Stromal cell of bone marrow (primary cell): Measurements from ENCODE around the gene DCAF12.

Experiments
- DNase-seq: peaks from one replicate; pipeline ENCODE4 v3.0.0-alpha.2; 2012; ENCODE audit warnings: low read depth

The DCAF12 gene

DNA sequence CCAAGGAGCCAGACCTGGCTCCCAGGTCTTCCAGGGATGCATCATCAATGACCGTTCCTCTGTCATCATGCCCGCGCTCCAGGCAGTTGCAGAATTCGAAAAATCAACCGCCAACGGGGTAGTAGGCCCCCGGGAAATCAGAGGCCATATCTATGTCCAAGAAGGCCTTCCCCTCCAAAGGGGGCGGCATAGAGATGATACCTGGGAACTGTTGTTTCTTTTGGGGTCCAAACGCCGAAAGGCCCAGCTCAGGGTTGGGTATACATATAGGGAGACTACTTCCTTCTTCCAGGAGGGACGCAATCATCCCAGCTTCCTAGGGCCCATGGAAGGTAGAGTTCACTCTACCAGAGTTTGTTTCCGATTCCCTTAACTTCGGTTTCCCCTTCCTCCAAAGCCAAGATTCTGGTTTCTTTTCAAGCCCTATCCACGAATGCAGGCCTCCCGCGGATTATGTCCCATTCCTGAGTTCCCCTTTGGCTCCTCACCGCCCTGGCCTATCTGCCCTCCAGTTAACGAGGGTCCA, 754 bp downstream of the DCAF12 start:
- DNase-seq, result no peak

DNA sequence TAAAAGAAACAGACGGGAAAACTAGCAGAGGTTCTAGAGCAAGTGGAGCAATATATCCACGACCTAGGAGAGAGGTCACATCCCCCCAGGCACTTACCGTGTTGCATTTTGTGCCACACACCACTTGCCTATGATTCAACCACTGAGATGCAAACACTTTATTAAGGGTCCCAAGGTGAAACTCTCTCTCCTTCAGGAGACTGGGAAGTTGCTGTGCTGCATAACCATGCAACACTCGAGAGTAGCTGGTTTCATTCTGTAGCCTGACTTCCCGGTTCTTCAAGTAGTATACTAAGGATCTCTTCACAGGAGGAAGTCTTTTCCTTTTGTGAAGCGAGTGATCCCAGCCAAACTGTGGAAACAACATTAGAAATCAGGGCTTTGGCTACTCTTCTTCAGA, 1.6 kb downstream of the DCAF12 start:
- no peak for DNase-seq

DNA sequence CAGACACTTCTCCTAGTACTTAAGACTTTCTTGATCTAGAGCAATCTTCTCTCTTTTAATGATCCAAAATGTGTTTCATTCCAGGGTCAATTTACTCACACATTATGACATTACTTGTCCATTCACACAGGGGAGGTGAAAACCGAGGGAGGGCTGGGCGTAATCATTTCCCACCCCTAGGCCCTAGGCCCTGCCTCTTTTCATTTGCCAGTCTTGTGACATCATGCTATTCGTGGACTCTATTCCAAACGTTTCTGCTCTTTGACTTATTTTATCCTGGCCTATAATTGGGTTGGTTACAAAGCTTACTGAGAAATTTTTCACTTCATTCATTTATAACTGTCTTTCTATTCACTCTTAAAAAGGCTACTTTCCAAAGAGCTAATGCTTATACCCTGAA, 2.4 kb downstream of the DCAF12 start:
- DNase-seq, result no peak

DNA sequence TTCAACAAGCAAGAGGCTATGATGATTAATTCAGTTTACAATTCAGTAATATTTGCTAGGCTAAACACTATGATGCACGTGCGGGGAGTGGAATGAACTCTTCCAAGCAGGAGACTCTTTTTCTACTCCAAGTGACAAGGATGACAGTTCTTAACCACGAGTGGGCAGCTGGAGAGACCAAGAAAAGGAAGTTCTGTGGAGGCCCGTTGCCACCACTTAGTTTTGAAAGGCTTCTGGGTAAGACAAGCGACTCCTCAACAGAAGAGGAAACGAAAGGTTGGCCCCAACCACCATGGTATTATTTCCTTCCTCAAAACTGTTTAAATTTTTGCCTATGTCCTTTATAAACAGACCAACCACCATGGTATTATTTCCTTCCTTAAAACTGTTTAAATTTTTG, 2.8 kb downstream of the DCAF12 start:
- no peak for DNase-seq

DNA sequence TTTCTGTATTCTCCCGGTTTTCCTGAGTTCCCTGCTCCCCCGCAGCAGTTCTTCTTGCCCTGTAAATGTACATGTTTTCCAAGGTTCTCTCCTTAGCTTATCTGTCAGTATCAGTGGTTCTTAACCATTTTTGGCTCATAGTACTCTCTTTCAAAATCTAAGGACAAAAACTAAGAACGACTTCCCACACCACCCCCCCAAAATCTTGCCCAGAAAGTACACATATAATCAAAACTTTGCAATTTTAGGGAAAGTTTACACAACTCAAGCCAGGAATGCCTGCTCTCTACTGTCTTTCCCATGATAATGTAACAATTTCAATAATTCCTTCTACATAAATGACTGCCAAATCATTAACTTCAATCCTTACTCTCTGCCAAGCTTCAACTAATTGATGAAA, 4.5 kb downstream of the DCAF12 start:
- DNase-seq, result no peak

DNA sequence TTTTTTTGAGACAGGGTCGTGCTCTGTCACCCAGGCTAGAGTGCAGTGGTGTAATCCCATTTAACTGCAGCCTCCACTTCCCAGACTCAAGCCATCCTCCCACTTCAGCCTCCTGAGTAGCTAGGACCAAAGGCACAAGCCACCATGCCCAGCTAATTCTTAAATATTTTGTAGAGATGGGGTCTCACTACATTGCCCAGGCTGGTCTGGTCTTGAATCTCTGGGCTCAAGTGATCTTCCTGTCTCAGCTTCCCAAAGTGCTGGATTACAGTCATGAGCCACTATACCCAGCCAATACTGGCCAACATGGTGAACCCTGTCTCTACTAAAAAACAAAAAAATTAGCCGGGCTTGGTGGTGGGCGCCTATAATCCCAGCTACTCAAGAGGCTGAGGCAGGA, 6.8 kb downstream of the DCAF12 start:
- no peak for DNase-seq

DNA sequence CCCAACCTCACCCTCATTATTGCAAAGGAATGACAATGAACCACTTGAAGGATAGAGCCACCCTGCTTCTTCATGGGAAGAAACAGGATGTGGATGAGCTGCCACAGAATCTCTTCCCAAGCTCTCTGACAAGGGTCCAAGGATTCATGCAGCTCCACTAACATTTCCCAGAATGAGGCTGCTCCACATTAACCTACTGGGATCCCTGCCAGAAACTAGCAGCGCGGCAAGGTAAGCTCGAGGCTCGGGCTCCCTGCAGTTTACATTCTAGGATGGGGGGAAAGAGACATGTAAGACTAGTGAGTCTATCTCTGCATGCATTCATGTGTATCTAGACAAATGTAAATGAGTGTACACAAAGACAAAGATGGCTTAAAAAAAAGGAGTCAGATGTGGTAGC, 12.1 kb downstream of the DCAF12 start:
- DNase-seq, result no peak

DNA sequence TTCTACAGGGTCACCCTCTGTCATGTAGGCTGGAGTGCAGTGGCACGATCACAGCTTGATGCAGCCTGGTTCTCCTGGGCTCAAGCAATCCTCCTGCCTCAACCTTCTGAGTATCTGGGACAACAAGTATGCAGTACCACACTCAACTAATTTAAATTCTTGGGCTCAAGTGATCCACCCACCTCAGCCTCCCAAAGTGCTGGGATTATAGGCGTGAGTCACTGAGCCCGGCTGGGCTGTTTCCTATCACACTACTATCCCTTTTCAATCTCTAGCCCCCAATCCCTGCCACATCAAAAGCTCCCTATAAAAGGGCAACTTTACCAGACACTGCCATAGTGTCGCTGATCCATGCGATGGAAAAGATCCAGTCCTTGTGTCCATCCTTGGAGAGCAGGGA, 20.4 kb downstream of the DCAF12 start:
- DNase-seq, result no peak

DNA sequence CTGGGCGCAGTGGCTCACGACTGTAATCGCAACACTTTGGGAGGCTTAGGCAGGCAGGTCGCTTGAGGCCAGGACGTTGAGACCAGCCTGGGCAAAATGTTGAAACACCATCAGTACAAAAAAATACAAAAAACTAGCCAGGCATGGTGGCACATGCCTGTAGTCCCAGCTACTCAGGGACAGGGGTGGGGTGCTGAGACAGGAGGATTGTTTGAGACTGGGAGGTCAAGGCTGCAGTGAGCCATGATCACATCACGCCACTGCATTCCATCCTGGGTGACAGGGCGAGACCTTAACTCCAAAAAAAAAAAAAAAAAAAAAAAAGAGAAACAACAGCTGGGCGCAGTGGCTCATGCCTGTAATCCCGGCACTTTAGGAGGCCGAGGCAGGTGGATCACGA, 23.7 kb downstream of the DCAF12 start:
- no peak for DNase-seq

DNA sequence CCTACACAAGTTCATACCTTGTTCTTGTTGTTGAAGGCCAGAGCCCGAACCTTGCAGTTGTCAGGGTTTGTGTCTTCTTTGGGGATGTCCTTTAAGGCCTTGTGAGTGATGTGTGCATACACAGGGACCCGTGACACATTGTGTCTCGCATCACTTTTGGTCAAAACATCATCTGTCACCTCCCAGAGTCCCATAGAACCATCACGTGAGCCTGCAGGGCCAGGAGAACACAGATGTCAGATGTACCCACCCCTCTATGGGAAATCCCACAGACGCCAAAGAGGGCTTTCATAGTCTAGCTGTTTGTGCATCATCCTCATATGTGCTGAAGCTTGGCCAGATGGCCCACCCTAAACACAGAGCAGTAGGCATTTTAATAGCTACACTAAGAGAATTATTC, 28.2 kb downstream of the DCAF12 start:
- no peak for DNase-seq

DNA sequence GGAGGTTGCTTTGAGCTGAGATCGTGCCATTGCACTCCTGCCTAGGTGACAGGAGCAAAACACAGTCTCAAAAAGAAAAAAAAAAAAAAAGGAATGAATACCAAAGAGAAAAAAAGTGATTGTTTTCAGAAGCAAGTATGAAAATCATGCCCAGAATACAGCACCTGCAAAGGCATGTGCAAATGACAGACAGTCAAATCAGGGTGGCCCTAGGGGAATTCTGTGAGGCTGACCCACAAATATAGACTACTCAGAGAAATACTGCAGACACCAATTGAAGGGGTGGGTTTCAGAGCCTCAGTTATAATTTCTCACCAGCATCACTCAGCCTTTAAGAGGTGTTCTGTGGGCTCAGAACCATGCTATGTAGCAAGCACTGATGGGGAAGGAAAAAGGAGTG, 28.6 kb downstream of the DCAF12 start:
- no peak for DNase-seq

DNA sequence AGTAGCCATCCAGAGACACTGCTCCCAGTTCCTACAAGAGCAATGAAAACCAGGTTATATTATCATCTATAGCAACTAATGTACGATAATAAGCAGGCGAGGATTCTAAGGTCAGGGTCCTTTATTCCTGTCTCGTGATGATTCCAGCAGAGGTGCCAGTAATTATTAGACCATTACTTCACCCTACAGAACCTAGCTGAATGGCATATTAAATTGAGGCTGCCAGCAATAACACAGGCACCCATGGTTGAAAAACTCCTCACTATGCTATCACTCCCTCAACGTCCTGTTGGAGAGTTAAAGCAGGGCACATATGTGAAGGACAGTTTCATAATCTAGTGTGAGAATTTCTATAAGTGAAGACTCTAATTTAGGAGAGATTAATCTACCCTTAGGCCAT, 29.7 kb downstream of the DCAF12 start:
- no peak for DNase-seq

DNA sequence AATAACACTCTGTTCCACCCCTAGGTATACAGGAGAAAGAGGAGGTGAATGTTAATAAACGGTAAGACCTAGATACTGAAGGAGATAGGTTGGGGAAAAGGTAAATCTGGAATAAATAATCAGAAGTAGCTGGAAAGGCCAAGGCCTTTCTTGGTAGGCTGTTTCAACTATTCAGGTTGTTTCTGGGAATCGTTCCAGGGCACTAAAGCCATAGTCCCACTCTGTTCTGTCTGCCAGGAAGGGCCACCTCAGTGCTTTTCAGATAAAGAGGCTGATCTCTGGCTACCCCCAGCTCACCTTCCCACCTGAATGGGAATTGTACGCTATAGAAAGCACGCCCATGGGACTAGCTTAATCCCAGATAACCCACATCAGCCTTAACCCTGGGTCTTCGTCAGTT, 32.9 kb downstream of the DCAF12 start:
- no peak for DNase-seq

DNA sequence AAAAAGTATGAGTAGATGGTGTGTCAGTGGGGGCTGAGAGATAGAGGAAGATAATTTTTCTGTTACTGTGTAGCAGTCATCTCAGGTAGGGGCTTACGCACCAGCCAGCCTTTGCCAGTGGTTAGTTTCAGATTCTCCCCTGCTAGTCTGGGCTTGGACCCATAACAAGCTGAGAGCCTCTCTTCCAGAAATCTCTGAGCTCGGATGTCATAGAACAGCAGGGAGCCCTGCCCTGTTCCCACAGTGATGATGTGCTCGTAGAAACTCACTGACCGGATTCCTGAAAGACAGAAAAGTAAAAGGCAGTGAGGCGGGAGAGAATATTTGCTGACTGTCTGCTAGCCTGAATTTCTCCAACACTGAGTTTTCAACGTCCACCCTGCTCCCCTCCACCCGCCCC, 37.2 kb downstream of the DCAF12 start:
- peak; percentile 31 for DNase-seq

DNA sequence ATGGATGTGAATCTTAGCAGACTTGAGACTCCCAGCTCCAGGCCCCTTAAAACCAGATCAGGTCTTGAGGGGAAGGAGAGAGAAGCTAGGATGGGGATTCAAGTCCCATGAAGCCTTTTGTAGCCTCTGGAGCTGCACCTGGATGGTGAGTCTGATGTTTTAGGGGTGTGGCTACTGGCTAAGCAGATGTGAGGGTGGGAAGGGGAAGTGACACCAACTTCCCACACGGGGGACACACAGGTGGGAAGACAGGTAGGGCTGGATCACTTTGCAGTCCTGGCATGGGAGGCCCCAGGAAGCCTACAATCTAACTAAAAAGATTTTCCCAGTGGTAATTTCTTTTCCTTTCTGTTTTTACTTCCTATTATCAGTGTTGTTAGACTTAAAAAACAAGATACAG, 39.1 kb downstream of the DCAF12 start:
- DNase-seq, result no peak

DNA sequence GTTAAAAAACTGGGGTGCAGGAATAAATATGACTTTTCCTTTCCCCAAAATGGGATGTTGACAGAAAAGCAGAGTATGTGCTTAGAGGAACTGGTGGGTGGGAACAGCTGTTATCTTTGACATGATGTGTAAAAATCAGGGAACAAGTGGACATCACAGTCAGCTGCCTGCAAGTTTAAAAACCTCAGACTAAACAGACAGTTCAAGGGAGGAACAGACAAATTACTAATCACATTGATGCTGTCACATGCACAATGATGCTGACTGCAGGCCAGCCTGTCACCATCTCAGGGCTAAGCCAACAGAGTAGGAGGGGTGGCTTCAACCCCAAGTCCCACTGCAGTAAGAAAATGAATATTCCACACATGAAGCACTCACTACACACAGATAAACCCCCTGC, 39.6 kb downstream of the DCAF12 start:
- no peak for DNase-seq

DNA sequence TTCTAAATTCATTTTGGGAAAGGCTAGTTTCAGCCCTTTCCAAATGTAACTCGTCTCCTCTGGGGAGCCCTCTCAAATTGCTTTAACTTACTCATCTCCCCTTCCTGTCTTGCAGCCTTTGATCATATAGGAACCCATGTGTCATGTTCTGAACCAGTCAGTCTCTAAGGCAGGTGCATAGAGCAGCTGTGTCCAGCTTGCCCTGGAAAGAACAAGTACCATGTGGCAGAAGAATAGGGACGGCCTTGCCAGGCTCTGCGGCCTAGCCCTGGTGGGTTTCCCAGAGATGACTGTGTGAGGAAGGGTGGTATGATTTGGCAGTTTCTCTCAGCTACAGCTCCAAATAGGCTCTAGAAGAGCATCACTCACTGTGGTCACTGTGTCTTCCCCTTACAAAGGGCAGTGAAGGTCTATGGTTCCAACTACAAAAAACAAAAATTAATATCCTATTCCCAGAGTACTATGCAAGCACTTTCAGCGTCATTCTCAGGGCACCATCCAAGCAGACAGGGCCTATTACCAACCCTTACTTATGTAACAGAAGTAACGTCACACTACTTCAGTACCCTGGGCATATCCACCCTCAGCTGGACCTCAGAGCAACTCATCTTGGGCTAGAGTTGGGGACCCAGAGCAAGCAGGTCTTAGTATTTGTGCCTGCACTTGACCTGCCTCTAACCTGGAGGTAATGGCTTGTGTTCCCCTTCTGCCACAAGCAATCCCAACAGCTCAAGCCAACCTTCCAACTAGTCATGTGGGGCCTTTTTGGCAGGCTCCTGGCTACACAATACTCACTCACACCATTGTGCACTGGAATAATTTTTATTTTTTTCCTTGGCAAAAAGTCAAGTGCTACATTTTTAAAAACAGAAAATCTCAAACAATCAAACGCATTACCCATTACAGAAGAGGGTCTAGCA, 40.7 kb downstream of the DCAF12 start:
- DNase-seq, result no peak

DNA sequence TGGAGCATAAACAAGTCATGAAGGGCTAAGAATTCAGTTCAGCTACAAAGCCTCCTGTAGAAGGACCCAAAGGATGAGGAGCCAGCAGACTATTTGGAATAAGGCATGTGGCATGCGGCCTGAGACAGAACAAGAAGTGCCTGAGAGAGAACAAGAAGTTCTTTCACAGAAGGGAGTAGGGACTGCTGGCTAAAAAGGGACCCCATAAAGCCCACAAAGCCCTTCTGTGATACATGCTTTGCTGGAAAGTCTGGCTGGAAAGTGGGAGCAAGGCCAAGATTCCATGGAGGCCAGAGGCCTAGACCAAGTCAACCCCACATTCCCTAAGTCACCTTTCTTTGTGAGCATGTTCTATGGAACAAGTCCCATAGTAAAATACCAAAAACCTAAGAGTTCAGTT, 41.9 kb downstream of the DCAF12 start:
- no peak for DNase-seq

DNA sequence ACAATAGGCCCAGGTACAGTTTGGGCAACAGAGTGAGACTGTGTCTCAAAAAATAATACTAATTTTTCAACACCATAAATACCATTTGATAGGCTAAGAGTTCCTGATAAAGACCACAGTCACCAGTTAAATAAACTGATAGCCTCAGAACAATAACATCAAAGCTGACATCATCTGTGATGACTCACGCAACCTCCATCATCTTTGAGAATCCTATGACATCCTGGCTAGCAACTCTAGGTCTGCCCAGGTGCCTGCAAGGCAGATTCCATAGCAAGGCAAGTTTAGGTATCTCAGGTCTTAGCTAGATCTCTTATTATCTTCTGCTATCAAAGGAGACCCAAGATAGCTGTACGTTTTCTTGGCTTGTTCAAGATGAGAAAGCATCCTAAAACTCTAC, 47.3 kb downstream of the DCAF12 start:
- DNase-seq, result no peak

DNA sequence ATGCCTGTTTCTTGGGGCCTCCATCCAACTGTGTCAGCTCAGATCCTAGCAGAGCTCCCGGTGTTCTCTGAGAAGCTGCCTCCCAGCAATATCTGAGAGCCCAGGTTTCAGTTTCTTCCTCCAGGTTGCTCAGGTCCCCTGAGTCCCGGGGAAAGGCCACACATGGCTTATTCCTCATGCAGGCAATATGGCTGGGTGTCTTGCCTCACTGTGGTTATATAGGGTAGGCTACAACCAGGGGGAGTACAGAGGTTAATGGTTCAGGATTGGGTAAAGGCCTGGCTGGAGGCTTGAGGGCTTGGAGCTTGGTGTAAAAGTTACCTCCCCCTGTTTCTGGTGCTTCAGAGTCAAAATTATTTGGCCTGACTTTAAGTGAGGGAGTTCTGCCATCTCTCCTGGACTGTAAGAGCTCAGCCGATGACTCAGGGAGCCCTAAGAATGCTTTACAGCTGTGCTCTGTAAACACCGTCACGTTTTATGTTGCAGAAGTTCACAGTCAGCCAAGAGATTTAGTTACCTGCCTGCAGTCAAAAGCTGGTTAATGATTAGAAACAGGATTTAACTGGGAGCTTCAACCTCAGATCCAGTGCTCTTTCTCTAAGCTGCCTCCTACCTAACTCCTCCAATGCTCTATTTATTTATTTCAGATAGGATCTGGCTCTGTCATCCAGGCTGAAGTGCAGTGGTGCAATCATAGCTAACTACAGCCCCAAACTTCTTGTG, 53.5 kb downstream of the DCAF12 start:
- peak; percentile 38 for DNase-seq

DNA sequence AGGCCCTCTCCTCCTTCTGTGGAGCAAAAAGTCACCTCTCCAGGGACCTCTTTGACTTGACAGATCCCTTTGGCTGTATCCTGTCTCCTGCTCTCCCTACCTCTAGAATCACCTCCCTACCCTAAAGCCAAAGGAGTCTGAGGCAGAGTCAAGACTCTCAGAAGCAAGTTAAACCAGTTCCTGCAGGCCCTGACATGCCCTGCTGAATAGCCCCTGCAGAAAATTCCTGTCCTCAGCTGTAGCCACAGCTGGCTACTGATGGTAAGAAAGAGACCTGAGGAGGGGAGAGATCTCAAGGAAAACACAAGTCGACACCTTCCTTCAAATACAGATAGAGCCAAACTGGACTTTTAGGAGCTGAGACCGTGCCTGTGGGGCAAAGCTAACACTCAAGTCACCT, 54.1 kb downstream of the DCAF12 start:
- no peak for DNase-seq

DNA sequence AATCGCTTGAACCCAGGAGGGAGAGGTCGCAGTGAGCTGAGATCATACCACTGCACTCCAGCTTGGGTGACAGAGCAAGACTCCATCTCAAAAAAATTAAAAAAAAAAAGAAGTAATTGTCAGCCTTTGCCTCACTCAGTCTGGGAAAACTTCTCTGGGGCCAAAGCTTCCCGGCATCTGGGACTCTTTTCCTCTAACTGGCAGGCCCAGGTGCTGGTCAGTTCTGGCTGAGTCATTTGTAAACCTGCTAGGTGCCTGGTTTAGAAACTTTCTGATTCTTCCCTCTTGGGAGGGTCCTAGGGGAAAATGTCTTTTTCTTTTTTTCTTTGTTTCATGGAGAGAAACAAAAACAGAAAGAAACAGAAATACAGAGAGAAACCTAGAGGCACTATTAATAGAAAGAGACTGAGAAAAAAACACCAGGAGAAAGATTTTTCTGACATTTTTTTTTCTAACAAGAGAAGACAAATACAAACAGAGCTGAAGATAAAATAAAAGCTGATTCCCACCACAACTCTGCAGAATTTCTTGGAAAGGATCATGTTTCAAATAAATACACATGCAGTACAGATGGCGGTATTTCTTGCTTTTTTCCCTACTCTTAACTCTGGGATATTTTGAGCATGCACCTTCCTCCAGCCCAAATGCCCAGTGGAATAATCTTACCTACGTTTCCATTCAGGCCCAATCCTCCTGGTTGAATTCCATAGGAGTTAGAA, 55.7 kb downstream of the DCAF12 start:
- no peak for DNase-seq

DNA sequence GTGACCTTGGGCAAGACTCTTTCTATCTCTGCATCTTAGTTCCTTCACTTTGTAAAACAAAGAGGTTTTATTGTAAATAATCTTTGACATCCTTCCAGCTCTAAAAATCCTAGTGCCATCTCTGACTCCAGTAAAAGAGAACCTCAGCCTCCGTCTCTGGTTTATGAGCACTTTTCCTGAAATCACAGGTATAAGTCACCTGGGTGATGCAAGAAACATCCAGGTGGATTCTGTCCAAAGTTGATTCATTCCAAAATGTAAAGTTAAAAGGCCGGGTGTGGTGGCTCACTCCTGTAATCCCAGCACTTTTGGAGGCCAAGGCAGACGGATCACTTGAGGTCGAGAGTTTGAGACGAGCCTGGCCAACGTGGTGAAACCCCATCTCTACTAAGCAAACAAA, 56.7 kb downstream of the DCAF12 start:
- no peak for DNase-seq
